Sigmoid colon (tissue), 7 donors: ENCODE measurements around the gene USP44. TPM values are rescaled to one million over a fixed set of nuclear protein-coding genes. Genes with fewer than 3 reads are reported as not detected.

Source experiments
- DNase-seq: peaks from one replicate; pipeline ENCODE4 v3.0.0-alpha.2; 2019
- H3K27ac ChIP-seq, 4 donors: fragments of 200-600 bp; sonication (generic); one replicate each; pipeline ENCODE4 v1.5.1; 2016 to 2019; ENCODE audit warnings: mild to moderate bottlenecking in 1 of 4
- H3K27me3 ChIP-seq, 3 donors: fragments of 200-600 bp; sonication (generic); one replicate each; pipeline ENCODE4 v1.5.1; 2019; ENCODE audit warnings: mild to moderate bottlenecking in 1 of 3
- H3K36me3 ChIP-seq, 4 donors: fragments of 200-600 bp; sonication (generic); one replicate each; pipeline ENCODE4 v1.5.1; 2016 to 2019
- H3K4me1 ChIP-seq, 4 donors: fragments of 200-600 bp; sonication (generic); one replicate each; pipeline ENCODE4 v1.5.1; 2017 to 2019
- H3K4me3 ChIP-seq, 4 donors: fragments of 200-600 bp; sonication (generic); one replicate each; pipeline ENCODE4 v1.5.1; 2017 to 2019; ENCODE audit warnings: mild to moderate bottlenecking in 2 of 4, moderate library complexity in 1 of 4
- H3K9me3 ChIP-seq, 4 donors: fragments of 200-600 bp in 3 of 4; sonication (generic) in 3 of 4; one replicate each; pipeline versions ENCODE4 v1.5.1 to v1.6.1; 2013 to 2019
- EP300 ChIP-seq, 4 donors: sonication (generic); formaldehyde crosslinking; IDR thresholded peaks; one replicate each; pipeline ENCODE4 v1.6.1; 2017; ENCODE audit warnings: antibody characterized with exemption in 4 of 4
- POLR2A ChIP-seq, 2 donors: fragments of 450-650 bp; IDR thresholded peaks; one replicate each; pipeline ENCODE4 v1.6.1; 2016; ENCODE audit warnings: antibody characterized with exemption in 2 of 2, mild to moderate bottlenecking in 2 of 2, moderate library complexity in 2 of 2
- POLR2AphosphoS5 ChIP-seq, 4 donors: sonication (generic); formaldehyde crosslinking; IDR thresholded peaks; one replicate each; pipeline ENCODE4 v1.6.1; 2017; ENCODE audit warnings: antibody characterized with exemption in 4 of 4
- whole genome bisulfite sequencing, 2 donors: extraction: QIAGEN DNeasy Blood & Tissue Kit; methylation state at CpG; one replicate each; pipeline ENCODE4 v1.1.7; 2013; 5-methylcytosine and 5-hydroxymethylcytosine counted together
- intact Hi-C: fragments of 100-400 bp; cut with DNase I; formaldehyde crosslinking; loops from one replicate; pipeline ENCODE4 v1.15.1; 2023
- polyA plus RNA-seq, 3 donors: library from polyadenylated mRNA; stranded (reverse); fragments of 200-250 nt; gene quantifications; one replicate each; pipeline ENCODE4 v1.2.3, GENCODE V29; 2013
- total RNA-seq, 4 donors: library from RNA; depleted of rRNA; stranded (reverse); fragments of >200 nt; gene quantifications; one replicate each; pipeline ENCODE4 v1.1.0, GENCODE V29; 2016
- TF ChIP-seq, protein P1 (sequence below), 4 experiments: fragments of 450-650 bp in 3 of 4; fragments of 200-600 bp in 1 of 4; IDR thresholded peaks; one replicate each; pipeline ENCODE4 v1.5.1; 2016 to 2019; ENCODE audit warnings: antibody characterized with exemption in 4 of 4, mild to moderate bottlenecking in 3 of 4, moderate library complexity in 2 of 4
- donor health status: healthy with polysubstance abuse.
- donor health status: Bipolar disorder and iron deficiency.
- donor health status: healthy.

USP44 gene
- total and polyA plus RNA-seq, 7 donors = 0.36 to 6.1 (median 2.7) TPM; not detected in 1

GRCh38 chr12:95549392-95550084, 1.7 kb downstream of the USP44 start:
- DNase-seq = no peak
- Histone ChIP-seq H3K27ac (peak overlapping the region in 2 of 4 donors; percentile 80 to 85), H3K4me3 (peak overlapping the region; percentile 83 to 98 (median 90)), H3K27me3 (no peaks in the 10 kb centered on the region), H3K9me3 (no peaks in the 10 kb centered on the region), H3K4me1 (peaks cover 0 to 13% (median 7%) of the 10 kb centered on the region in 4 donors), H3K36me3 (no peaks in the 10 kb centered on the region)
- intact Hi-C loops = loop anchor here (5.0 kb wide), 1 partner anchor 212 kb away; no protein-coding TSS in a partner anchor
- WGBS, 2 donors = 39 to 69% methylated on average over 12 of the region's 12 CpGs
- TF ChIP-seq POLR2AphosphoS5 (IDR thresholded peaks at IDR 0.05) = no peak
- no peak for TF ChIP-seq POLR2A (IDR thresholded peaks at IDR 0.05)
- TF ChIP-seq, protein P1, sequence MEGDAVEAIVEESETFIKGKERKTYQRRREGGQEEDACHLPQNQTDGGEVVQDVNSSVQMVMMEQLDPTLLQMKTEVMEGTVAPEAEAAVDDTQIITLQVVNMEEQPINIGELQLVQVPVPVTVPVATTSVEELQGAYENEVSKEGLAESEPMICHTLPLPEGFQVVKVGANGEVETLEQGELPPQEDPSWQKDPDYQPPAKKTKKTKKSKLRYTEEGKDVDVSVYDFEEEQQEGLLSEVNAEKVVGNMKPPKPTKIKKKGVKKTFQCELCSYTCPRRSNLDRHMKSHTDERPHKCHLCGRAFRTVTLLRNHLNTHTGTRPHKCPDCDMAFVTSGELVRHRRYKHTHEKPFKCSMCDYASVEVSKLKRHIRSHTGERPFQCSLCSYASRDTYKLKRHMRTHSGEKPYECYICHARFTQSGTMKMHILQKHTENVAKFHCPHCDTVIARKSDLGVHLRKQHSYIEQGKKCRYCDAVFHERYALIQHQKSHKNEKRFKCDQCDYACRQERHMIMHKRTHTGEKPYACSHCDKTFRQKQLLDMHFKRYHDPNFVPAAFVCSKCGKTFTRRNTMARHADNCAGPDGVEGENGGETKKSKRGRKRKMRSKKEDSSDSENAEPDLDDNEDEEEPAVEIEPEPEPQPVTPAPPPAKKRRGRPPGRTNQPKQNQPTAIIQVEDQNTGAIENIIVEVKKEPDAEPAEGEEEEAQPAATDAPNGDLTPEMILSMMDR (IDR thresholded peaks at IDR 0.05) = no peak
- no peak for TF ChIP-seq EP300 (IDR thresholded peaks at IDR 0.05)

DNA sequence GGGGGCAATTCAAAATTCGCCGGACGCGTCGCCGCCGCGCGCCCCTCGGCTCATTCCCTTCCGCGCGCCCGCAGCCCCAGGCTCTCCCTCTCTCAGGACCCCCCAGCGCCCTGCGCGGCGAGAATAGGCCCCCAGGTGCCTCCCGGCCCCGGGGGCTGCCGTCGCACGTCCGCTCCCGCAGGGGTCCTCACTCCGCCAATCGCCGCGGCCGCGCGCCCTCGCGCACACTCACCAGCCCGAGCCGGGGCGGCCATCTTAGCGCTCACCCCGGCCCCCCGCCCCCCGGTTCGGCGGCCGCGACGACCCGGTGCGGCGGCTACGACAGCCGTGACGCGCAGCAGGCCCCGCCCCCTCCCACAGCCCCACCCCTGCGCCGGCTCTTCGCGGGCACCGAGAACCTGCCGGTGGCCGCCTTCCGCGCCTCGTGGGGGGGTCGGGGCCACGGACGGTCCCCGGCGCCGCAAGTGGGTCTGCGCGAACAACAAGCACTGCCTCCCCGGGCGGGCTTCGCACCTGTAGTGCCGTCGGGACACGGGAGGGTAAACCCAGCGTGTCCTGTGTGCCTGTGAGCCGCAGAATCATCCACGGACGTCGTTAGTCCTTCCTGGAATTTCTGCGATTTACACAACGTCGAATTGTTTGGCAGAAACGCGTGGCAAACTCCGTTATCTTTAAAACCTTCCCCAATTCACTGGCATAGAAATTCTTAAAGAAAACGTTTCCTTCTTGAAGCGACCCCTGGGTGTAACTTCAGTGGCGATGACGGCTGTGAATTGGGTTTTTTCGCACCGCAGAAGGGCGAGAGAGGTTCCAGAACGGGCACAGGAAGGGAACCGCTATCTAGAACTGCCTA, 2.5 kb downstream of the USP44 start:
- Histone ChIP-seq H3K4me1 (peaks cover 0 to 13% (median 7%) of the 10 kb centered on the region in 4 donors), H3K9me3 (no peaks in the 10 kb centered on the region), H3K27me3 (no peaks in the 10 kb centered on the region), H3K36me3 (no peaks in the 10 kb centered on the region), H3K4me3 (peak overlapping the region; percentile 83 to 98 (median 90)), H3K27ac (peak overlapping the region; percentile 80 to 85 (median 81))
- intact Hi-C loops = loop anchor here (5.0 kb wide), 1 partner anchor 211 kb away; no protein-coding TSS in a partner anchor
- TF ChIP-seq POLR2A (IDR thresholded peaks at IDR 0.05) (no peak), EP300 (IDR thresholded peaks at IDR 0.05) (no peak), POLR2AphosphoS5 (IDR thresholded peaks at IDR 0.05) (peak; percentile 50 to 70 (median 64))
- TF ChIP-seq, protein P1 (IDR thresholded peaks at IDR 0.05) = no peak
- peak; percentile 83 for DNase-seq
- WGBS, 2 donors = 6 to 7% methylated on average over 98 of the region's 98 CpGs

- Histone ChIP-seq H3K4me3 (peak overlapping the region; percentile 83 to 98 (median 90)), H3K27me3 (no peaks in the 10 kb centered on the region), H3K27ac (peak overlapping the region; percentile 80 to 85 (median 81)), H3K36me3 (no peaks in the 10 kb centered on the region), H3K4me1 (peaks cover 0 to 13% (median 7%) of the 10 kb centered on the region in 4 donors), H3K9me3 (no peaks in the 10 kb centered on the region)
- peak; percentile 71 for DNase-seq
- intact Hi-C loops = loop anchor here (5.0 kb wide), 1 partner anchor 211 kb away; no protein-coding TSS in a partner anchor
- WGBS, 2 donors = 1 to 3% methylated on average over 50 of the region's 50 CpGs
- TF ChIP-seq POLR2AphosphoS5 (IDR thresholded peaks at IDR 0.05) (peak in 1 of 4 donors; percentile 25), POLR2A (IDR thresholded peaks at IDR 0.05) (no peak)
These were observed 3.2 kb downstream of the USP44 start for GRCh38 chr12:95548056-95548538.

DNA sequence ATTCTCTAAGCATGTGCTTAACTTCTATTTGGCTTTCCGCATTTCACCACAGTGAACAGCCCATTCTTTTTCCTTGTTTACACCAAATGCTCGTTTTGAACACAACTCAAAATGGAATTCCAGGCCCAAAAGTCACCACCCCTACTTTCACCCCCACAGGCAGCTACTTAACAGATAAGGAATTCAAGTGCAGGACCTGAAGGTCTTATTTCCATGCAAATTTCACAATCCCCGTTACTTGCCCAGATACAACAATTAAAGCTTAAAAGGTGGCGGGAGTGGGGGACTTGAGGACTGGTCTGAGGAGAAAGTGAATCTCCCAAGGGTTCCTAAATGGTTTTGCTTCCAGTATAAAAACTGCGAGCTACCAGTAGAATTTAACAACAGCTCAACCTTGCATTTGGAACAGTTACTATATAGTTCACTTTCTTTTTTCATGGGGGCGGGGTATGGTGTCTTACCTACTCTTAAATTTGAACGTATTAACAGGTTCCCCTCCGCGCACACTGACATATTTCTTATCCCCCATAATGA, 3.7 kb downstream of the USP44 start:
- H3K4me1 ChIP-seq = peaks cover 0 to 13% (median 7%) of the 10 kb centered on the region in 4 donors
- intact Hi-C loops = loop anchor here (5.0 kb wide), 1 partner anchor 210 kb away; no protein-coding TSS in a partner anchor
- no peaks in the 10 kb centered on the region for H3K36me3 ChIP-seq
- H3K27me3 ChIP-seq = no peaks in the 10 kb centered on the region
- peak overlapping the region; percentile 83 to 98 (median 90) for H3K4me3 ChIP-seq
- DNase-seq = no peak
- peak overlapping the region; percentile 80 to 85 (median 81) for H3K27ac ChIP-seq
- 35 to 48% methylated on average over 9 of the region's 9 CpGs for WGBS, 2 donors
- H3K9me3 ChIP-seq = no peaks in the 10 kb centered on the region
- TF ChIP-seq POLR2AphosphoS5 (IDR thresholded peaks at IDR 0.05) = peak in 1 of 4 donors; percentile 13
- no peak for TF ChIP-seq POLR2A (IDR thresholded peaks at IDR 0.05)
- TF ChIP-seq, protein P1 (IDR thresholded peaks at IDR 0.05) = no peak
